Tibial nerve (tissue), 4 donors: ENCODE measurements around the gene DNASE1L2.

Source experiments
- EP300 ChIP-seq, 2 donors: sonication (generic); formaldehyde crosslinking; IDR thresholded peaks; one replicate each; pipeline ENCODE4 v1.6.1; 2017; ENCODE audit warnings: antibody characterized with exemption in 2 of 2, mild to moderate bottlenecking in 1 of 2
- TF ChIP-seq, protein P1 (sequence below), 5 experiments: fragments of 200-600 bp in 3 of 5; fragments of 450-650 bp in 2 of 5; sonication (generic) in 3 of 5; IDR thresholded peaks; one replicate each; pipeline ENCODE4 v1.5.1; 2016 to 2019; ENCODE audit warnings: antibody characterized with exemption in 5 of 5, mild to moderate bottlenecking in 3 of 5, moderate library complexity in 2 of 5

DNA sequence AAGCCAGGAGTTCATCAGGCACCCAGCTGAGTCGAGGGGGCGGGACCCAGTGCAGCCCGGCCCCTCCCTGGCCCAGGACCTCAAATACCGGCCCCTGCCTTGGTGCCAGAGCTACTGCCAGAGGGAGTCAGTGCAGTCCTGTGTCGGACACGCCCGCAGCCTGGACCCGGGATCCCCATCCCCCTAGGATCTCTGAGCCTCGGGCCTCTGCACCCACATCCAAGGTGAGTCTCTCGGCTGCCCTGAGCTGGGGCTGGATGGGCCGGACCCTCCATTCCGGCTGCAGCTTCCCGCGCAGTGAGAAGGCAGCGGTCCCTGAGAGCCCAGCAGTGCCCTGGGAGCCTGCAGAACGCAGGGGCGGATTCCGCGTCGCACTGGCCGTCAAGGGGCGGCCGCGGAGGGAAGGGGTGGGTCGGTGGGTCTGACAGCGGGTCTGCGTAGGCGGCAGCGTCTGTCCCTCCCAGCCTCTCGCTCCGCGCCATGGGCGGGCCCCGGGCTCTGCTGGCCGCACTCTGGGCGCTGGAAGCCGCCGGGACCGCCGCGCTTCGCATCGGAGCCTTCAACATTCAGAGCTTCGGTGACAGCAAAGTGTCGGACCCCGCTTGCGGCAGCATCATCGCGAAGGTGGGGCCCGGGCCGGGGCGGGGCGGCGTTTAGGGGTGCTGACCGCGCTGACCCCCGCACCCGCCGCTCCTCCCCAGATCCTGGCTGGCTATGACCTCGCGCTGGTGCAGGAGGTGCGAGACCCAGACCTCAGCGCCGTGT is at the start of gene DNASE1L2:
- TF ChIP-seq, protein P1, sequence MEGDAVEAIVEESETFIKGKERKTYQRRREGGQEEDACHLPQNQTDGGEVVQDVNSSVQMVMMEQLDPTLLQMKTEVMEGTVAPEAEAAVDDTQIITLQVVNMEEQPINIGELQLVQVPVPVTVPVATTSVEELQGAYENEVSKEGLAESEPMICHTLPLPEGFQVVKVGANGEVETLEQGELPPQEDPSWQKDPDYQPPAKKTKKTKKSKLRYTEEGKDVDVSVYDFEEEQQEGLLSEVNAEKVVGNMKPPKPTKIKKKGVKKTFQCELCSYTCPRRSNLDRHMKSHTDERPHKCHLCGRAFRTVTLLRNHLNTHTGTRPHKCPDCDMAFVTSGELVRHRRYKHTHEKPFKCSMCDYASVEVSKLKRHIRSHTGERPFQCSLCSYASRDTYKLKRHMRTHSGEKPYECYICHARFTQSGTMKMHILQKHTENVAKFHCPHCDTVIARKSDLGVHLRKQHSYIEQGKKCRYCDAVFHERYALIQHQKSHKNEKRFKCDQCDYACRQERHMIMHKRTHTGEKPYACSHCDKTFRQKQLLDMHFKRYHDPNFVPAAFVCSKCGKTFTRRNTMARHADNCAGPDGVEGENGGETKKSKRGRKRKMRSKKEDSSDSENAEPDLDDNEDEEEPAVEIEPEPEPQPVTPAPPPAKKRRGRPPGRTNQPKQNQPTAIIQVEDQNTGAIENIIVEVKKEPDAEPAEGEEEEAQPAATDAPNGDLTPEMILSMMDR (IDR thresholded peaks at IDR 0.05): no peak
- peak in 1 of 2 donors; percentile 22 for TF ChIP-seq EP300 (IDR thresholded peaks at IDR 0.05)
